HG02981 (cell line): Measurements from ENCODE around the gene ZNF511.
A peak's percentile ranks its signal among the peaks of the same experiment; 100 is the strongest.

ENCODE experiments used
- ATAC-seq: cut with Tn5 transposase; IDR thresholded peaks from one replicate; pipeline ENCODE4 v1.9.1; 2021; ENCODE audit warnings: mild to moderate bottlenecking, moderate library complexity; ENCODE audit not compliant: unreplicated experiment

ZNF511 gene

GRCh38 chr10:133351408-133352318, 42.9 kb downstream of the ZNF511 start:
- ATAC-seq, result no peak

- no peak for ATAC-seq
Observed at GRCh38 chr10:133353202-133353959, 44.7 kb downstream of the ZNF511 start.

DNA sequence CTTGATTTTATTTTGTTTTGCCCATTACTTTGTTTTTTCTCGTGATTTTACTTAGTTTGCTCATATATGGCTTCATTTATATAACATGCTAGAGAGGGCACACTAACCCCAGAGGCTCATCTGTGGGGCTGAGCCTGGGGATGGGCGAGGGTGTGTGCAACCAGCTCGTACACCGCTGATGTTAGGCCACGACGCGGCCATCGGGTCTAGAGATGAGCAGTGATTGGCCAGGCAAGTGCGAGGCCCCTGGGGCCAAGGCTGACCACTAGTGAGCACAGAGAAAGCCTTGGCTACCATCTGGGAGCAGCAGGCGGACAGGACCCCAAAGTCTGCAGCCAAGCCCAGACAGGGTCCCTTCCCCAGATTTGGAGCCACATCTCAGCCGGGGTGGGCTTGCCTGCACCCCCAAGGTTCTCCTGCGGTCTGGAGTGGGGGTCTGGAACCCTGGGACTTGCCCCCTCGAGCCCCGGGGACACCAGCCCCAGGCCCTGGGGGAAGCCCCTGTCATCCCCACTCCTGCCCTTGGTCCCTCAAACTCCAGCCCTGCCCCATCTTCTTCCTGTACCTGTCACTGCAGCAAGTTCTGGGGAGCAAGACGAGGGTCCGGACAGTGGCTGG, 45.4 kb downstream of the ZNF511 start:
- no peak for ATAC-seq

GRCh38 chr10:133354672-133355240, 46.0 kb downstream of the ZNF511 start:
- no peak for ATAC-seq

- no peak for ATAC-seq
Observed at GRCh38 chr10:133355266-133355665, 46.6 kb downstream of the ZNF511 start.

- no peak for ATAC-seq
Observed at GRCh38 chr10:133355991-133356390, 47.3 kb downstream of the ZNF511 start.

GRCh38 chr10:133356549-133357284, 48.0 kb downstream of the ZNF511 start:
- ATAC-seq, result no peak

DNA sequence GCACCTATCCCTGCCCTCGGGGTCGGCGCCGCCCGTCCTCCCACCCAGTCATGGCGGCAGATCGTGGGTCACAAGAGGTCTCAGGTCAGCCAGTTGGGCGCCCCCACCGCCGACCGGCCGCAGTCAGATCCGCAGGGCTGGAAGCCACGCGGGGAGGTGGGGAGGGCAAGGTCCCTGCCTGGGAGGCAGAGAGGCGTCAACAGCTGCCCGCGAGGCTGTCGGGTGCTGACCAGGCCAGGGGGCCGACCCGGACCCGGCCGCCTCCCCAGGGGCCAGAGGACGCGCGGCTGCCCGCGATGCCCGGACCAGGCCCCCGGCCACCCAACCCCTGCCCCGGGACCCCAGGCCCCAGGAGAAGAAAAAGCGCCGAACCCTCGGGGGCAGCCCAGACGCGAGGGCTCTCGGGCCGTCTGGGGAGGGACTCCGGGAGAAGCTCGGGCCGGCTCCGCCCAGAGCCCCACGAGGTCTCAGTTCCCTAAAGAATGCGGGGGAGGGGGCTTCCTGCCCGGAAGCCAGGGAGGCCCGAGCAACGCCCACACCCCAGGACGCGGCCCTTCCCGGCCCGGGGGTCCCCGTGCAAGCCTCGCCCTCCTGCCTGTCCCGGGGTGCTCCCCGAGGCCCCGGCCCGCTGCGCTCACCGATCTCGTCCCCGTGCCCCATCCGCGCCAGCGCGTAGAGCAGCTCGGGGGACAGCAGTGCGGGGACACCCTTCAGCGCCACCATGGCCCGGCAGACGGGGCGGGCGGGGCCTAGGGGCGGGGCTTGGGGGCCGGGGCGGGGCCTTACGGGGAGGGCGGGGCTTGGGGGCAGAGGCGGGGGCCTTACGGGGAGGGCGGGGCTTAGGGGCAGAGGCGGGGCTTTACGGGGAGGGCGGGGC, 48.8 kb downstream of the ZNF511 start, which contains the start of gene FUOM:
Gene FUOM, minus strand, starts transcription at position 735 of the 877 bp plus-strand sequence. Its CDS starts 12 bp downstream, at position 723.
- ATAC-seq, result peak; percentile 76

- ATAC-seq, result no peak
Observed at GRCh38 chr10:133358162-133358924, 49.6 kb downstream of the ZNF511 start.

DNA sequence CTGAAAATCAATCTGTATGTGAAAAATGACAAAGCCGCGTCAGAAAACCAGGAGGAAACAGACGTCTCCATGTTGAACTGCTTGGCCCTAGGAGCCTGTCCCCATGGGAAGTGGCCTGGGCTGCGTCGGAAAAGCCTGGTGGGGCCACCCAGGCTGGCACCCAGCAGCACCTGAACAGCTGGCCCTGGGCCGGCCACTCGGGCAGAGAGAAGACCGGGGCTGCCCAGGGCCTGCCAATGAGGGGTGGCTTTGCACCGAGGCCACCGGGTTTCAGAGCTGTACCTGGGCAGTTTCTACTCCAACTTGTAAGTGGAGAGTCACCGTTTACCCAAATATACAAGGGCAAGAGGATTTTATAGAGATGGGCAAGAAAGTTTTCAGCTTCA, 50.2 kb downstream of the ZNF511 start:
- ATAC-seq, result no peak

- ATAC-seq, result no peak
Observed at GRCh38 chr10:133359554-133359971, 50.8 kb downstream of the ZNF511 start.

DNA sequence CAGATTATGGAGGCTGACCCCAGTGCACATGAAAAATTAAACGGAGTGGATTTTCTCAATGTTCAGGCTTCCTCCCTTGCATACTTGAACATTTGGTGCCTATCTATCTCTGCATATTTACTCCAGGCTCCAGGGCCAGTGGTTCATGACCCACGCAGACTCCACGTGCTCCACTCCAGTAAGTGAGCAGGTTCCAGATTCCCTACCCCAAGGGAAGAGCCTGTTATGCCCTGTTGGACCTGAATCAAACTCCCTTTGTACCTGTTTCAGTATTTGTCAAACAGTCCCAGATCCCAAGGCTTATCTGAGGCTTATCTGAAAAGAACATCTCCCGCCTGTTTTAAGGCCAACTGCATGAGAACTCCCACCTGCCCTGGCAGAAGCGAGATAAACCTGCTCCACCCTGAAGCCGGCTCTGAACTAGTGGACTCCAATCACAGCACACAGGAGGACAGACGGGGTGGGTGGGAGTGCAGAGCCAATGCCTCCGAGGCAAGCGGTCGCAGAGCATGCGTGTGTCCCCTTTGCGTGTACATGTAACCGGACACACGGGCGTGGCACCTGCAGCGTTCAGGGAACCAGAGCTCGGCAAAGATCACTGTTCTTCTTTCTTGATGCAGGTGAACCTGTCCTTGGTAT, 51.4 kb downstream of the ZNF511 start:
- ATAC-seq, result no peak

- ATAC-seq, result no peak
Observed at GRCh38 chr10:133361227-133361626, 52.5 kb downstream of the ZNF511 start.

DNA sequence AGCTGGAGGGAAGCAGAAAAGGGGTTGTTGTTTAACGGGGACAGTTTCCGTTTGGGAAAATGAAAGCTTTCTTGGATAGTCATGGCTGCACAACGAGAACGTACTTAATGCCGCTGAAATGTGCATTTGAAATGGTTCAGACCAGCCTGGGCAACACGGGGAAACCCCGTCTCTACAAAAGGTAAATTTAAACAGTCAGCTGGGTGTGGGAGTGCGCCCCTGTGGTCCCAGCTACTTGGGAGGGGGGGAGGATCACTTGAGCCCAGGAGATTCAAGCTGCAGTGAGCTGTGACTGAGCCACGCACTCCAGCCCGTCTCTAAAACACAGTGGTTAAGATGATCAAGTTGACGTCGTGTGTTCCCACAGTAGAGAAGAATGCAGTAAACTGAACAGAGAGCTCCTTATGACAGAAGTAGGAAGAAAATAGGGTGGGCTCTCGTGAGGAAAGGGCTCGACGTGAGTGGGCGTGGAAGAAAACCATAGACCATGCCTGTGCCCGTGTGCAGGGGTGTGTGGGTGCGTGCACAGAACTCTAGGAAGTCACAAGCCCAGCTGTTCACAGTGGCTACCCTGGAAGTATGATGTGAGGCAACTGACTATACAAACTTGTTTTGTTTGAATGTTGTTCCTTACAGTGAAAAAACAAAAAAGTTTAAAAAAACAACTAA, 53.2 kb downstream of the ZNF511 start:
- no peak for ATAC-seq
